ENCODE data around the gene NANOG.

DNA sequence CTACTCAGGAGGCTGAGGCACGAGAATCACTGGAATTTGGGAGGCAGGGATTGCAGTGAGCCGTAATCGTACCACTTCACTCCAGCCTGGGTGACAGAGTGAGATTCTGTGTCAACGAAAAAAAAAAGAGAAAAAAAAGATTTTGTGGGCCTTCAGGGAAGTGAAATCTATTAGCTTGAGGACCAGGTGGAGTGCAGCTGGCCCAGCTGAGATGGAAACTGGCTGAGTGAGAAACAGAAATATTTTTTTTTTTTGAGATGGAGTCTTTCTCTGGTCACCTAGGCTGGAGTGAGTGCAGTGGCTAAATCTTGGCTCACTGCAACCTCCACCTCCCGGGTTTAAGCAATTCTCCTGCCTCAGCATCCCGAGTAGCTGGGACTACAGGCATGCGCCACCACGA, 39.8 kb upstream of the NANOG start:
- TF ChIP-seq CTCF (IDR thresholded peaks at IDR 0.05; ENCODE audit: low read depth, low read length): no peak
- TF ChIP-seq MYC (IDR thresholded peaks at IDR 0.05; ENCODE audit: low read depth, low read length): no peak
- TF ChIP-seq MAX (IDR thresholded peaks at IDR 0.05; ENCODE audit: low read depth, low read length): no peak

Data from NB4 (cell line).